GM19240 (cell line): ENCODE results near the gene ADGRG3.
"Not testable (repeated sequence)": the region's sequence is repeated elsewhere in the genome, so short reads cannot be mapped to it uniquely, and the experiment has no call there.

Experiments
- DNase-seq: peaks from one replicate; pipeline ENCODE4 v3.0.0; 2011; ENCODE audit warnings: low spot score; ENCODE audit not compliant: insufficient read length

The ADGRG3 gene

GRCh38 chr16:57712569-57712968 lies 44.5 kb downstream of the ADGRG3 start:
- not testable (repeated sequence) for DNase-seq

GRCh38 chr16:57713596-57713995 lies 45.5 kb downstream of the ADGRG3 start:
- no peak for DNase-seq

- DNase-seq, result no peak
These were observed 45.9 kb downstream of the ADGRG3 start for GRCh38 chr16:57714047-57714446.

GRCh38 chr16:57720142-57720575 lies 52.1 kb downstream of the ADGRG3 start:
- no peak for DNase-seq

- no peak for DNase-seq
These were observed 53.5 kb downstream of the ADGRG3 start for GRCh38 chr16:57721356-57722209.

- DNase-seq, result no peak
These were observed 54.0 kb downstream of the ADGRG3 start for GRCh38 chr16:57722210-57722499.

- no peak for DNase-seq
These were observed 54.5 kb downstream of the ADGRG3 start for GRCh38 chr16:57722651-57723050.

- no peak for DNase-seq
These were observed 55.1 kb downstream of the ADGRG3 start for GRCh38 chr16:57723170-57723569.

GRCh38 chr16:57724531-57724930 lies 56.4 kb downstream of the ADGRG3 start:
- DNase-seq, result no peak

- no peak for DNase-seq
These were observed 57.0 kb downstream of the ADGRG3 start for GRCh38 chr16:57725151-57725550.

- DNase-seq, result no peak
These were observed 57.4 kb downstream of the ADGRG3 start for GRCh38 chr16:57725554-57725953.

GRCh38 chr16:57725976-57726375 lies 57.9 kb downstream of the ADGRG3 start:
- DNase-seq, result no peak

- DNase-seq, result no peak
These were observed 58.4 kb downstream of the ADGRG3 start for GRCh38 chr16:57726433-57726947.

GRCh38 chr16:57727610-57728009 lies 59.5 kb downstream of the ADGRG3 start:
- no peak for DNase-seq

- DNase-seq, result no peak
These were observed 60.5 kb downstream of the ADGRG3 start for GRCh38 chr16:57728336-57729181.

- no peak for DNase-seq
These were observed 61.0 kb downstream of the ADGRG3 start for GRCh38 chr16:57729182-57729484.

- not testable (repeated sequence) for DNase-seq
These were observed 61.7 kb downstream of the ADGRG3 start for GRCh38 chr16:57729852-57730251.

- no peak for DNase-seq
These were observed 62.9 kb downstream of the ADGRG3 start for GRCh38 chr16:57730771-57731730.

GRCh38 chr16:57732037-57732436 lies 63.9 kb downstream of the ADGRG3 start:
- no peak for DNase-seq

GRCh38 chr16:57732714-57733113 lies 64.6 kb downstream of the ADGRG3 start:
- DNase-seq, result no peak

GRCh38 chr16:57734308-57734924 lies 66.3 kb downstream of the ADGRG3 start:
- no peak for DNase-seq
